CD14-positive monocyte (primary cell): ENCODE results near the gene COL15A1. TPM values are rescaled to one million over a fixed set of nuclear protein-coding genes. Genes with fewer than 3 reads are reported as not detected.

Experiments
- DNase-seq, 3 donors: peaks; one replicate each; pipeline ENCODE4 v3.0.0-alpha.2; 2011 to 2022
- H2AFZ ChIP-seq: 2 replicates; pipeline ENCODE4 v1.6.0; 2012; ENCODE audit warnings: mild to moderate bottlenecking, low read depth, low read length, inconsistent platforms; ENCODE audit not compliant: insufficient read depth, poor library complexity, severe bottlenecking
- H3K27ac ChIP-seq, 2 donors: 1 replicate in 1 of 2; 2 replicates in 1 of 2; pipeline ENCODE4 v1.5.1; 2012 to 2013; ENCODE audit warnings: low read length in 2 of 2, control low read depth in 1 of 2, inconsistent platforms in 1 of 2, low read depth in 1 of 2, mild to moderate bottlenecking in 1 of 2
- H3K27me3 ChIP-seq, 2 donors: one replicate each; pipeline versions ENCODE4 v1.6.0 to v1.6.1; 2011 to 2013; ENCODE audit warnings: low read length in 2 of 2; ENCODE audit not compliant: control insufficient read depth in 2 of 2, insufficient read depth in 2 of 2
- H3K36me3 ChIP-seq, 2 donors: replicated peaks in 1 of 2; 1 replicate in 1 of 2; 2 replicates in 1 of 2; pipeline versions ENCODE4 v1.5.1 to v1.6.1; 2012 to 2013; ENCODE audit warnings: low read length in 2 of 2, control low read depth in 1 of 2, inconsistent platforms in 1 of 2, mild to moderate bottlenecking in 1 of 2; ENCODE audit not compliant: insufficient read depth in 2 of 2, control insufficient read depth in 1 of 2
- H3K4me1 ChIP-seq, 2 donors: 1 replicate in 1 of 2; 2 replicates in 1 of 2; pipeline versions ENCODE4 v1.5.1 to v1.6.1; 2012 to 2013; ENCODE audit warnings: low read length in 2 of 2, control low read depth in 1 of 2, inconsistent platforms in 1 of 2, mild to moderate bottlenecking in 1 of 2, moderate library complexity in 1 of 2; ENCODE audit not compliant: insufficient read depth in 2 of 2, control insufficient read depth in 1 of 2
- H3K4me2 ChIP-seq: replicated peaks from 2 replicates; pipeline ENCODE3; 2012; ENCODE audit warnings: low read length, moderate library complexity, mild to moderate bottlenecking; ENCODE audit not compliant: poor library complexity, severe bottlenecking; ENCODE audit errors: extremely low read depth
- H3K4me3 ChIP-seq, 3 experiments: fragments of 200-600 bp in 1 of 3; sonication (generic) in 1 of 3; replicated peaks in 1 of 3; 1 replicate in 2 of 3; 2 replicates in 1 of 3; pipeline ENCODE4 v1.5.1; 2011 to 2013; ENCODE audit warnings: low read length in 3 of 3, mild to moderate bottlenecking in 3 of 3, control low read depth in 2 of 3, low read depth in 2 of 3, inconsistent platforms in 1 of 3, moderate library complexity in 1 of 3
- H3K79me2 ChIP-seq: 2 replicates; pipeline ENCODE4 v1.6.0; 2012; ENCODE audit warnings: mild to moderate bottlenecking, control low read depth, inconsistent platforms, low read length, moderate library complexity; ENCODE audit not compliant: insufficient read depth
- H3K9ac ChIP-seq: 2 replicates; pipeline ENCODE4 v1.6.0; 2017; ENCODE audit warnings: low read length, mild to moderate bottlenecking; ENCODE audit not compliant: insufficient read depth, poor library complexity, severe bottlenecking
- H3K9me3 ChIP-seq, 2 donors: replicated peaks in 1 of 2; 1 replicate in 1 of 2; 2 replicates in 1 of 2; pipeline versions ENCODE4 v1.5.1 to v1.6.1; 2012 to 2013; ENCODE audit warnings: low read length in 2 of 2, control low read depth in 1 of 2; ENCODE audit not compliant: control insufficient read depth in 1 of 2, insufficient read depth in 1 of 2
- H4K20me1 ChIP-seq: 2 replicates; pipeline ENCODE4 v1.6.0; 2012; ENCODE audit warnings: mild to moderate bottlenecking, low read length, control low read depth, moderate library complexity; ENCODE audit not compliant: insufficient read depth
- H3K27ac Mint-ChIP-seq, 7 donors: one replicate each; pipeline ENCODE4 v1.8.0; 2020; ENCODE audit warnings: mild to moderate bottlenecking in 7 of 7, mixed read lengths in 7 of 7, moderate library complexity in 6 of 7, inconsistent platforms in 2 of 7
- H3K27me3 Mint-ChIP-seq, 3 donors: one replicate each; pipeline ENCODE4 v1.8.0; 2021 to 2022; ENCODE audit warnings: low read depth in 3 of 3, mild to moderate bottlenecking in 3 of 3, mixed read lengths in 3 of 3, moderate library complexity in 3 of 3, inconsistent platforms in 1 of 3
- H3K36me3 Mint-ChIP-seq, 2 donors: one replicate each; pipeline ENCODE4 v1.8.0; 2020; ENCODE audit warnings: mixed read lengths in 2 of 2, inconsistent platforms in 1 of 2, mild to moderate bottlenecking in 1 of 2
- H3K4me1 Mint-ChIP-seq: one replicate; pipeline ENCODE4 v1.8.0; 2020; ENCODE audit warnings: mild to moderate bottlenecking, mixed read lengths
- H3K4me3 Mint-ChIP-seq, 2 donors: one replicate each; pipeline ENCODE4 v1.8.0; 2020; ENCODE audit warnings: mild to moderate bottlenecking in 2 of 2, mixed read lengths in 2 of 2, moderate library complexity in 1 of 2
- H3K9me3 Mint-ChIP-seq, 7 donors: one replicate each; pipeline ENCODE4 v1.8.0; 2020 to 2022; ENCODE audit warnings: mixed read lengths in 7 of 7, mild to moderate bottlenecking in 6 of 7, moderate library complexity in 6 of 7, inconsistent platforms in 2 of 7
- CTCF ChIP-seq: fragments of 200-600 bp; IDR thresholded peaks from one replicate; pipeline ENCODE4 v1.8.0; 2022; ENCODE audit warnings: antibody characterized with exemption, mild to moderate bottlenecking
- WGBS: methylation state at CpG from one replicate; pipeline ENCODE4 v1.1.5; 2013; ENCODE audit warnings: missing lambda C conversion rate; ENCODE audit not compliant: insufficient coverage; 5-methylcytosine and 5-hydroxymethylcytosine counted together
- intact Hi-C, 2 donors: fragments of 100-400 bp; cut with micrococcal nuclease; formaldehyde crosslinking; loops; one replicate each; pipeline versions ENCODE4 v1.15.0 to v1.15.1; 2023
- polyA plus RNA-seq, 3 donors: library from polyadenylated mRNA; depleted of rRNA in 1 of 3; unstranded in 2 of 3; stranded (reverse) in 1 of 3; fragments of 300-500 nt in 2 of 3; fragments of >200 nt in 1 of 3; fragmentation: Illumina TruSeq in 2 of 3; gene quantifications; 1 replicate in 2 of 3; 2 replicates in 1 of 3; pipeline ENCODE4 v1.2.3, GENCODE V29; 2012 to 2021

Gene COL15A1
- polyA plus RNA-seq, 3 donors: 0.03 to 0.14 (median 0.11) TPM

- no peak for TF ChIP-seq CTCF
- no peaks in the 10 kb centered on the region for H3K36me3 ChIP-seq
- peaks cover 5 to 11% of the 10 kb centered on the region in 2 donors for H3K36me3 Mint-ChIP-seq
- H2AFZ ChIP-seq: no peak overlapping the region
- H3K4me1 Mint-ChIP-seq: peaks cover 75% of the 10 kb centered on the region
- H3K79me2 ChIP-seq: peaks cover 70% of the 10 kb centered on the region
- no peak for DNase-seq
- no peaks in the 10 kb centered on the region for H3K9me3 ChIP-seq
- peaks cover 8% of the 10 kb centered on the region for H4K20me1 ChIP-seq
- H3K27me3 ChIP-seq: no peaks in the 10 kb centered on the region
- peaks cover 72 to 80% of the 10 kb centered on the region in 2 donors for H3K4me1 ChIP-seq
- peak overlapping the region in 1 of 2 donors; percentile 88 for H3K27ac ChIP-seq
- peaks cover 0 to 5% (median 0%) of the 10 kb centered on the region in 3 donors for H3K27me3 Mint-ChIP-seq
- 4% methylated on average over 3 of the region's 3 CpGs for WGBS
- H3K4me2 ChIP-seq: peak overlapping the region; percentile 86
- no peaks in the 10 kb centered on the region for H3K9me3 Mint-ChIP-seq
- peak overlapping the region; percentile 14 to 78 for H3K4me3 Mint-ChIP-seq
- H3K27ac Mint-ChIP-seq: peak overlapping the region; percentile 34 to 97 (median 78)
- intact Hi-C loops: loop anchor here (5.0 to 10.0 kb wide), 2 partner anchors 50 to 113 kb away; no protein-coding TSS in a partner anchor
- peak overlapping the region in 1 of 3 experiments; percentile 85 for H3K4me3 ChIP-seq
- no peak overlapping the region for H3K9ac ChIP-seq
Observed at GRCh38 chr9:99107421-99107820, 163.7 kb downstream of the COL15A1 start.

GRCh38 chr9:99108131-99108530 lies 164.4 kb downstream of the COL15A1 start:
- Histone ChIP-seq H3K9ac (no peak overlapping the region), H3K4me1 (peaks cover 77 to 87% of the 10 kb centered on the region in 2 donors), H3K27ac (peak overlapping the region in 1 of 2 donors; percentile 88), H2AFZ (no peak overlapping the region), H4K20me1 (peaks cover 8% of the 10 kb centered on the region), H3K4me3 (peak overlapping the region in 1 of 3 experiments; percentile 85), H3K36me3 (no peaks in the 10 kb centered on the region), H3K4me2 (peak overlapping the region; percentile 86), H3K79me2 (peaks cover 77% of the 10 kb centered on the region), H3K9me3 (no peaks in the 10 kb centered on the region), H3K27me3 (no peaks in the 10 kb centered on the region)
- DNase-seq: no peak
- WGBS: no CpG with 5 or more reads among the region's 2 CpGs
- no peak for TF ChIP-seq CTCF
- no peaks in the 10 kb centered on the region for H3K9me3 Mint-ChIP-seq
- H3K4me3 Mint-ChIP-seq: peak overlapping the region in 1 of 2 donors; percentile 35
- intact Hi-C loops: loop anchor here (5.0 to 10.0 kb wide), 2 partner anchors 51 to 113 kb away; no protein-coding TSS in a partner anchor
- H3K4me1 Mint-ChIP-seq: peaks cover 82% of the 10 kb centered on the region
- H3K27me3 Mint-ChIP-seq: peaks cover 0 to 5% (median 0%) of the 10 kb centered on the region in 3 donors
- H3K36me3 Mint-ChIP-seq: peaks cover 5 to 13% of the 10 kb centered on the region in 2 donors
- H3K27ac Mint-ChIP-seq: peak overlapping the region; percentile 88 to 98 (median 97)
